PC-9 (cell line): ENCODE results near the gene PLA2G2C. TPM values are rescaled to one million over a fixed set of nuclear protein-coding genes. Genes with fewer than 3 reads are reported as not detected.

Source experiments
- BruUV-seq: library from RNA; stranded (reverse); fragments of 400-500 nt; replicated peaks from 2 replicates; lab custom pipeline; 2021; lab: Mats Ljungman, UMichigan
- CTCF ChIA-PET: fragments of 300-600 bp; sonication (Branson Sonifier 250); formaldehyde crosslinking; loops from one replicate; lab custom pipeline; 2022; ENCODE audit warnings: antibody characterized with exemption; lab: Charles Lee
- POLR2A ChIA-PET: fragments of 300-600 bp; sonication (Branson Sonifier 250); formaldehyde crosslinking; loops from one replicate; lab custom pipeline; 2022; ENCODE audit warnings: antibody characterized with exemption; ENCODE audit not compliant: unreplicated experiment; lab: Charles Lee
- DNase-seq, 2 experiments: peaks; one replicate each; pipeline versions ENCODE4 v3.0.0 to v3.0.0-alpha.2; 2015 to 2022; ENCODE audit warnings: mixed read lengths in 1 of 2
- H2AFZ ChIP-seq: fragments of 200-600 bp; sonication (generic); 2 replicates; pipeline ENCODE4 v1.8.1; 2017; ENCODE audit warnings: antibody characterized with exemption
- H3F3A ChIP-seq: fragments of 200-600 bp; sonication (generic); 2 replicates; pipeline ENCODE4 v1.8.1; 2017; ENCODE audit warnings: antibody characterized with exemption, mild to moderate bottlenecking, low read depth; ENCODE audit not compliant: insufficient read depth
- H3K27ac ChIP-seq: fragments of 200-600 bp; sonication (generic); 2 replicates; pipeline ENCODE4 v1.6.1; 2016; ENCODE audit warnings: mixed run types
- H3K27me3 ChIP-seq: fragments of 200-600 bp; sonication (generic); 2 replicates; pipeline ENCODE4 v1.6.1; 2016; ENCODE audit warnings: low read depth, mixed run types; ENCODE audit not compliant: insufficient read depth
- H3K36me3 ChIP-seq: fragments of 200-600 bp; sonication (generic); 2 replicates; pipeline ENCODE4 v1.6.1; 2016; ENCODE audit warnings: low read depth, mixed run types
- H3K4me1 ChIP-seq: fragments of 200-600 bp; sonication (generic); replicated peaks from 2 replicates; pipeline ENCODE4 v1.6.1; 2016; ENCODE audit warnings: mixed run types; ENCODE audit not compliant: insufficient read depth
- H3K4me2 ChIP-seq: fragments of 200-600 bp; sonication (generic); 2 replicates; pipeline ENCODE4 v1.6.1; 2017; ENCODE audit warnings: mixed run types
- H3K4me3 ChIP-seq: fragments of 200-600 bp; sonication (generic); 2 replicates; pipeline ENCODE4 v1.6.1; 2016; ENCODE audit warnings: mixed run types
- H3K79me2 ChIP-seq: fragments of 200-600 bp; sonication (generic); 2 replicates; pipeline ENCODE4 v1.6.1; 2017; ENCODE audit warnings: low read depth, mixed run types
- H3K9me2 ChIP-seq: fragments of 200-600 bp; sonication (generic); 2 replicates; pipeline ENCODE4 v1.8.1; 2017; ENCODE audit warnings: mild to moderate bottlenecking; ENCODE audit not compliant: insufficient read depth
- H3K9me3 ChIP-seq: fragments of 200-600 bp; sonication (generic); 2 replicates; pipeline ENCODE4 v1.8.1; 2016; ENCODE audit warnings: low read depth; ENCODE audit not compliant: insufficient read depth
- H4K20me1 ChIP-seq: fragments of 200-600 bp; sonication (generic); 2 replicates; pipeline ENCODE4 v1.8.1; 2017; ENCODE audit not compliant: insufficient read depth
- CTCF ChIP-seq: fragments of 200-600 bp; sonication (generic); conservative IDR thresholded peaks from 2 replicates; pipeline ENCODE4 v1.6.1; 2017; ENCODE audit warnings: mixed run types, antibody characterized with exemption, mild to moderate bottlenecking, moderate library complexity
- EZH2 ChIP-seq: fragments of 200-600 bp; sonication (generic); IDR thresholded peaks from 2 replicates; pipeline ENCODE4 v1.8.0; 2017; ENCODE audit warnings: antibody characterized with exemption, low read depth
- intact Hi-C: fragments of 100-400 bp; cut with micrococcal nuclease; formaldehyde crosslinking; loops from one replicate; pipeline ENCODE4 v1.10.0; 2022; ENCODE audit not compliant: unreplicated experiment
- total RNA-seq: library from RNA; stranded (reverse); gene quantifications from 2 replicates; pipeline ENCODE4 v1.2.3, GENCODE V29; 2021

PLA2G2C gene
- total RNA-seq, 1 experiment from 2014 or later = 0.55 TPM

GRCh38 chr1:20137604-20138003 is 48.7 kb downstream of the PLA2G2C start:
- Histone ChIP-seq H3K36me3 (no peaks in the 10 kb centered on the region), H4K20me1 (no peaks in the 10 kb centered on the region), H3K27me3 (no peaks in the 10 kb centered on the region), H3K4me2 (peak overlapping the region; percentile 53), H3K4me1 (peaks cover 50% of the 10 kb centered on the region), H2AFZ (no peak overlapping the region), H3K27ac (peak overlapping the region; percentile 61), H3F3A (peaks cover 7% of the 10 kb centered on the region; the same call in 1 of the 2 replicates), H3K9me2 (no peaks in the 10 kb centered on the region), H3K4me3 (no peak overlapping the region), H3K9me3 (no peaks in the 10 kb centered on the region), H3K79me2 (no peaks in the 10 kb centered on the region)
- ChIA-PET CTCF (no interaction called here), POLR2A (no interaction called here)
- intact Hi-C loops = loop anchor here (5.0 kb wide), 1 partner anchor 35 kb away; no protein-coding TSS in a partner anchor
- TF ChIP-seq CTCF (no peak), EZH2 (no peak)
- BruUV-seq = no TSS peak
- DNase-seq = peak in 1 of 2 experiments; percentile 52

- no peaks in the 10 kb centered on the region for H3K9me3 ChIP-seq
- BruUV-seq = no TSS peak
- DNase-seq = peak; percentile 65 to 89
- no peaks in the 10 kb centered on the region for H4K20me1 ChIP-seq
- no peaks in the 10 kb centered on the region for H3K9me2 ChIP-seq
- no peaks in the 10 kb centered on the region for H3K36me3 ChIP-seq
- H3K79me2 ChIP-seq = no peaks in the 10 kb centered on the region
- peaks cover 7% of the 10 kb centered on the region; the same call in 1 of the 2 replicates for H3F3A ChIP-seq
- ChIA-PET POLR2A (interaction anchor here (0.6 kb wide), 1 partner anchor 247 kb away, joined by 4 read pairs; no protein-coding TSS in a partner anchor), CTCF (no interaction called here)
- no peaks in the 10 kb centered on the region for H3K27me3 ChIP-seq
- TF ChIP-seq EZH2 = no peak
- no peak for TF ChIP-seq CTCF
- intact Hi-C loops = loop anchor here (5.0 kb wide), 1 partner anchor 35 kb away; no protein-coding TSS in a partner anchor
- H3K4me1 ChIP-seq = peaks cover 50% of the 10 kb centered on the region
- H3K4me3 ChIP-seq = no peak overlapping the region
- no peak overlapping the region for H2AFZ ChIP-seq
- H3K27ac ChIP-seq = peak overlapping the region; percentile 61
- H3K4me2 ChIP-seq = peak overlapping the region; percentile 53
These were observed 49.3 kb downstream of the PLA2G2C start for GRCh38 chr1:20137055-20137454.

GRCh38 chr1:20136249-20136648 is 50.1 kb downstream of the PLA2G2C start:
- no peak overlapping the region for H3K4me3 ChIP-seq
- H3K27ac ChIP-seq = peak overlapping the region; percentile 61
- H3K9me3 ChIP-seq = no peaks in the 10 kb centered on the region
- no peaks in the 10 kb centered on the region for H3K27me3 ChIP-seq
- ChIA-PET POLR2A (no interaction called here), CTCF (no interaction called here)
- H4K20me1 ChIP-seq = no peaks in the 10 kb centered on the region
- peaks cover 7% of the 10 kb centered on the region; the same call in 1 of the 2 replicates for H3F3A ChIP-seq
- BruUV-seq = no TSS peak
- no peak overlapping the region for H2AFZ ChIP-seq
- no peaks in the 10 kb centered on the region for H3K36me3 ChIP-seq
- H3K4me2 ChIP-seq = peak overlapping the region; percentile 53; the same call in 1 of the 2 replicates
- peaks cover 50% of the 10 kb centered on the region for H3K4me1 ChIP-seq
- no peak for DNase-seq
- intact Hi-C loops = loop anchor here (5.0 kb wide), 1 partner anchor 34 kb away; no protein-coding TSS in a partner anchor
- H3K9me2 ChIP-seq = no peaks in the 10 kb centered on the region
- H3K79me2 ChIP-seq = no peaks in the 10 kb centered on the region
- TF ChIP-seq CTCF = no peak
- no peak for TF ChIP-seq EZH2
